Islet precursor cell (in vitro differentiated cells): ENCODE results near the gene RASAL1.
A peak's percentile ranks its signal among the peaks of the same experiment; 100 is the strongest.

Experiments used
- DNase-seq: peaks from one replicate; pipeline ENCODE4 v3.0.0-alpha.2; 2018

Gene RASAL1

DNA sequence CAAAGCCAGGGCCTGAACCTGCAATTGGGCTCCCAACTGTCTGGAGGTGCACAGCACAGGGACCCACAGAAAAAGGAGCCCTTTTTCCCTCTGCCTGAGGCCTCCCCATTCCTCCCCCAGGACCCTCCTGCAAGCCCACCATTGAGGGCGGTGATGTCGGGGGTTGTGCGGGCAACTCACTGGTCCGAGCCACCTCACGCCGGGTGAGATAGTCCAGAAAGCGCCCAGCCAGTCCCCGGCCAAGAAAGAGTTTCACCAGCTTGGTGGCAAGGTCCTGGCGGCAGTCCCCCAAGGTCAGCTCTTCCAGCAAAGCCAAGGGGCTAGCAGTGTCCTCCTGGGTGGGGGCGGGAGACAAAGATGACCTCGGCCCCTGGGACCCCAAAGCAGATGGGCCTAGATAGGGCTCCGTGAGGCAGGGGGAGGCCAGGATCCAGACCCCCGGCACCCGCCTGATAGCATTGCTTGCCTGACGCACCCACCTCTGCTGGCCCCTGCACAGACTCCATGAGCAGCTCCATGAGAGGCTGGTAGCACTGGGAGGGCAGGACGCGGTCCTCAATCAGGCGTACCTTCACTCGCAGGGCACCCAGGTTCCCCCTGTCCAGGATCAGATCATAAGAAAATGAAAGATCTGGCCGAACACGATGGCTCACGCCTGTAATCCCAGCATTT, 20.0 kb downstream of the RASAL1 start:
- DNase-seq = no peak

DNA sequence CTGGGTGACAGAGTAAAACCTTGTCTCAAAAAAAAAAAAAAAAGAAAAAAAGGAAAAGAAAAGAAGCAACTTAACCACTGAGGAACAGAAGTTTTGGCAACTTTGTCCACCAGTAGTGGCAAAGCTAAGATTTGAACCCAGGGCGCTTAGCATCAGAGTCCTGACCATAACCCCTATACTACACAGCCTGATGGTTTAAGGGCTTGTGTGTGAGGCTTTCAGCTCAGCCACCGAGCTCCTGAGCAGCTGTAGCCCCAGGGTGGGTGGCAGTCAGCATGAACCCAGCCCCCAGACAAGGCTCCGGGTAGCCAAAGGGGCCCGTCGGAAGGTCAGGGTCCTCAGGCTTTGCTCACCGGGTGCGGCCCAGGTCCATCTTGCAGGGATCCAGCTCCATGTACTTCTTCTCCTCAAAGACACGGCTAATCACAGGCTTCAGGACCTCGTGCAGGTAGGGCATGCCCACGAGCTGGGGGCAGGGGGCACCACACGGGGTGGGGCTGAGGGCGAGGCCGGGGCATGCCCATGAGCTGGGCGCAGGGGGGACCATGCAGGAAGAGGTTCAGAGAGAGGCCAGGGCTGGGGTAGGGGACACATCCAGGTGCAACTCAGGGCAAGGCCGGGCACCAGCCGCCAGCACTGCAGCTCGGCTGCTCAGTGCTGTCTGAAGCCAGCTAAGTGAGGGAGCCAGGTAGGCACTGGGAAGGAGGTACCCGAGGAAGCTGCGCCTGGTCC, 20.9 kb downstream of the RASAL1 start:
- DNase-seq = no peak

DNA sequence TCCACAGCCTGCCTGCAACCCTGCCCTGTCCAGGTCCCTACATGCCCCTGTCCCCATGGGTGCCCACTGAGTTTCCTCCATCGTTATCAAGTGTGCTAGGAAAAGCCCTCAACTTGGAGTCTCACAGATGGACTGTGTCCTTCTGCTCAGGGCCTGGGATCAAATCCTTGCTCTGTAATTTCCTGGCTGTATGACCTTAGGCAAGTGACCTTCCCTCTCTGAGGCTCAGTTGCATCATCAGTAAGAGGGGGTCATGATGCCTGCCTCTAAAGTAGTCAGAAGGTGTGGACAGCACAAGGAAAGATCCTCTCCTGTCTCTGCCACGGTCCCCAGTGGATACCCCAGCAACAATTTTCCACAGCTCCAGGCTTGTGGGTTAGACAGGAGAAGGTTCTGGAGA, 22.2 kb downstream of the RASAL1 start:
- DNase-seq = no peak

DNA sequence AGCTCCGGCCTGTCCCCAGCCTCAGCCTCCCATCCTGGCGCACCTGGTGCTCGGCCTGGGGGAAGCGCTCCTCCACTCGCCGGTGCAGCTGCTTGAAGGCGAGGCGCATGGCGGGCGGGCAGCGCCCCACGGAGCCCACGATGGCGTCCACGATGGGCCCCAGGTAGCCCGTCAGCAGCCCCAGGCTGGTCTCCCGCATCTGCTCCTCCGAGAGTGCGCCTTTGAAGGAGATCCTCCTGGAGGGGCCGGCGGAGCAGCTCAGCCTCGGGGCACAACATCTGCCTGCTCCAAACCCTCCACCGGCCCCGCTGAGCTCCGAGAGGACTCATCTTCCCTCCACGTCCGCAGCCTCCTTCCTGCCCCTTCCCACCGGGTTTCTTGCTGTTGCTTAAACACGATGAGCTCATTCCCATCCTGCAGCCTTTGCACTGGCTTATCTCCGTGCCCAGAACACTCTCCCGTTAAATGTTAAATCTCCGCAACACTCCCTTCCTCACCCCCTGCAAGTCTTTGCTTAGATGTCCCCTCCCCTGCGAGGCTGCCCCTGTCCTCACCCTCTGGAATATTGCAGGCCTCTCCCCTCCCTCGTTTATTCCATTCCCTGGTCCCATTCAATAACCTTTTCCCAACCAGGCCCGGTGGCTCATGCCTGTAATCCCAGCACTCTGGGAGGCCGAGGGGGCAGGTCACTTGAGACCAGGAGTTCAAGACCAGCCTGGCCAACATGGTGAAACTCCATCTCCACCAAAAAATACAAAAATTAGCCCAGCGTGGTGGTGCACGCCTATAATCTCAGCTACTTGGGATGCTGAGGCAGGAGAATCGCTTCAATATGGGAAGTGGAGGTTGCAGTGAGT, 23.3 kb downstream of the RASAL1 start:
- DNase-seq = no peak

DNA sequence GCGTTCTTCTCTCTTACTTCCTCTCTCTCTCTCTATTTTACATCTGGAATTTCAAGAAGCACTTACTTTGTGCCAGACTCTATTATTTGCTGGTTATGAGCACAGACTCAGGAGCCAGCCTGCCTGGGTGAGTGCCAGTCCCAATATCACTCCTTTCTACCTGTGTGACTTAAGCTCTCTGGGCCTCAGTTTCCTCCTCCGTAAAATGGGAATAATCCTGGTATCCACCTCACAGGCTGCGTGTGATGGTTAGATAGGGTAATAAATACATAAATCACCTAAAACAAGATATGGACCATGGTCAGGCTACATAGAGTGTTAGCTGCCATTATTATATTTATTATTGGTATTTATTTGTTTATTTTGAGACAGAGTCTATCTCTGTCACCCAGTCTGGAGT, 24.3 kb downstream of the RASAL1 start:
- DNase-seq = no peak

DNA sequence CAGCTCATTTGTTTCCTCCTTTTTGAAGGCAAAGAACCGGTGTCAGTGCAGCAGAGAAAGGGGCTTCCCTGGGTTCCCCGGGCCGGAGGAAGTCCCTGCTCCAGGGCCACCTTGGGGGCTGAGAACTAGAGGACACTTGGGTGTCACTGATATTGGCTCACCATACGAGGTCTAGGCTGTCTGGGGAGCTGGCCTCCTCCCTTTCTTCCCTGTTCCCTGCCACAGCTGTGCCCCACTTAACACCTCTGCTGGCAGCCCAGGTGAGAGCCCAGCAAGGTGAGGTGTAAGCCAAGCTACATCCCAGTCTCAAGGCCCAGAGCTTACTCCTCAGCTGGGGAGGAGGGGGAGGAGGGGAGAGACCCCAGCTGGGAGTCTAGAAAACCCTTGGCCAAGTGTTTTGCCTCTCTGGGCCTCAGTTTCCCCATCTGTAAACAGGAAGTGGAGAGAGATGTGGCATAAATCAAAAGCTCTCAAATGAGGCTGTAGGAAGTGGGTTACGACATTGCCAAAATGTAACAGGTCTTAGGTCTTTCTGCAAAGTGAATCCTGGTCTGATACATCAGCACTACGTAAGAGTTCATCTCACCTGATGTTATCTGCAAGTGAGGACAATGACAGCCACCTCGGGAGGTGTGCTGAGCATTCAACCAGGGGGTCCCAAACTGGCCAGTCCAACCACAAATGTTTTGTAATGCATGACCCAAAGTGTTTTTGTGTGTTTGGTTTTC, 25.5 kb downstream of the RASAL1 start:
- peak; percentile 52 for DNase-seq

DNA sequence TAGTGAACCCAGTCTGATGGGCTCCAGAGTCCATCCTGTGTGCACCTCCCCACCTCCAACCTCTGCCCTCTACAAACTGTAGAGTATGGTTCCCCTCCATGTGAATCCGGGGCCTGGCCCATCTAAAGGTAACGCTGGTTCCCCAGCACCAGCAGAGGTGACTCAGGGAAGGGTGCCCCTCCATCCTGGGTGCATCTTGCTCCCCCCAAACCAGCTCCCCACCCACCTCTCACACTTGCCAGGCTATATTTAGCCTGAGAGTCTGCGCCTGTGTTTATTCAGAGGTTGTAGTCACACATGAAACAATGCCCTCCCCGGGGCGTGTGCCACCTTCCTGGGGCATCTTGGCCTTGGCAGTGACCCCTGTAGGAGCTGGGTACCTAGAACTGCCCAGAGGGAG, 26.2 kb downstream of the RASAL1 start:
- no peak for DNase-seq

DNA sequence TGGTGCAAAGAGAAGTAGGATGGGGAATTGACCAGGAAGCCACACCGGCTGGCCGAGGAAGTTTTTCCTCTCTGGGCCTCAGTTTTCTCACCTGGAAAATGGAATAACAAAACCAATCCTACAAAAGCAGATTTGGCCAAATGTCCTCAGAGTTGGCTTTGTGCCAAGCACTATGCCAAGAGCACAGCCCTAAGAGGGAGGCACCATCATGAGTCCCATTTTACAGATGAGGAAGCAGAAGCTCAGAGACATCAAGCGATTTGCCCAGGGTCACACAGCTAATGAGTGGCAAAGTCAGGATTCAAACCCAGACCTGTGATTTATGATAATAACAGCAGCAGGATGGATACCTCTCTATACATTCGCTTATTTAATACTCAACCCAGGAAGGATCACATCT, 27.3 kb downstream of the RASAL1 start:
- DNase-seq = no peak

DNA sequence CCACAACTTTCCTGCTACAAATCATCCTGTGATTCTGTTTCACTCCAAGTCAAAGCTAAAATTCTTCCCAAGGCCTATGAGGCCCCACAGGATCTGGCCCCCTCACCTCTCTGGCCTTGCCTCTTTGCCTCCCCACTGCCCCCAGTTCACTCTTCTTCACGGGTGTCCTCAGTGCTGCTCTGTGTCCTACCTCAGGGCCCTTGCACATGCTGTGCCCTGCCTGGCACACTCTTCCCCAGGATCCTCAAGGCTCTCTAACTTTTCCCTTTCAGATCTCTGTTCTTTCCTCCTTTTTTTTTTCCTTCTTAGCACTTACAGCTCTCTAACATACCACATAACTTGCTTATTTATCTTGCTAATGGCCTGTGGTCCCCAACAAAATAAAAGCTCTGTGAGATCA, 29.2 kb downstream of the RASAL1 start:
- no peak for DNase-seq

DNA sequence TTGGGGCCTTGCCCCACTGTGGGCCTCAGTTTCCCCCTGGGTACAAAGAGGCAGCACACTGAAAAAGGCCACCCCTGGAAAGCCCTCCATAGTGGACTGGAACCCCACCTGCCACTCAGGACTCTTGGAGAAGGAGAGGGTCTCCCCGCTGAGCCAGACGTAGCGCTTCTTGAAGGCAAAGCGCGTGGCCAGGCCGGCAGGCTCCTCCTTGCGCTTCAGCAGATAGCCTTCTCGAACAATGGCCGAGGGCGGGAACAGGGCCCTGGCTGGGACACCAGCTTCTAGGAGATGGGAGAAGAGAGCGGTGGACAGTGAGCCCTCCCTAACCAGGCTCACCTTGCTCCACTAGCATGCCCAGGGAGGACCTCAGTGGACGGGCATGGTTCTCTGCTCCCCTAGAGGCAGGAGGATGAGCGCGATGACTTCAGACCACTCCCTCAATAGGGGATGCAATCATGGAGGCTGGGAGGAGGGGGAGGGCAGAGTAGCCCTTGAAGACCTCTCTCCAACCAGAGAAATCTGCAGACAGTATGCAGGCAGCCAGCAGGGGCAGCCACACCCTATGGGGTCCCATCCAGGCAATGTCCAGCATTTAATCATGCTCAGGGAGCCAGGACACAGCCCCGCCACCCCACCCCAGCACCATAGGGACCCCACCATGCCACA, 29.8 kb downstream of the RASAL1 start:
- DNase-seq = peak; percentile 56

DNA sequence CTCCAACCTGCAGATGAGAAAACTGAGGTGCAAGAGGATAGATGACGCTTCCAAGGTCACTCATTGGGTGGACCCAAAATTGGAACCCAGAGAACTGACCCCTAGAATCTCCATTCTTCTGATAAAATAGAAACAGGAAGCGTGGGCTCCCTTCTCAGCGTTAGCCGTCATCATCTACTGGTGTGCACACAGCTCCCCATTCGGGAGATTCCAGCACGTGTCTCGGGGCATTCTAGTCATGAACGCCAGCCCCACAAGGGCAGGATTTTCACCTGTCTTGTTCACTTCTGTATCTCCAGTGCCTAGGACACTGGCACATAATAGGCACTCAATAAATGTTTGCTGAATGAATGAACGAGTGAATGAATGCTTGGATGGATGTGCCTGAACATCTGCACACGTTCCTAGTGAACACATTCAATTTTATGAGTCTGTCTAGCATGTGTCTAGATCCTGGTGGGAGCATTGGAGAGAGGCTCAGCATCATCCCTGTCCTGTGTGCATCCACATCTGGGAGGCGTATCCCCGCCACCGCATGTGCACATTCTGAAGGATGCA, 30.5 kb downstream of the RASAL1 start:
- no peak for DNase-seq

DNA sequence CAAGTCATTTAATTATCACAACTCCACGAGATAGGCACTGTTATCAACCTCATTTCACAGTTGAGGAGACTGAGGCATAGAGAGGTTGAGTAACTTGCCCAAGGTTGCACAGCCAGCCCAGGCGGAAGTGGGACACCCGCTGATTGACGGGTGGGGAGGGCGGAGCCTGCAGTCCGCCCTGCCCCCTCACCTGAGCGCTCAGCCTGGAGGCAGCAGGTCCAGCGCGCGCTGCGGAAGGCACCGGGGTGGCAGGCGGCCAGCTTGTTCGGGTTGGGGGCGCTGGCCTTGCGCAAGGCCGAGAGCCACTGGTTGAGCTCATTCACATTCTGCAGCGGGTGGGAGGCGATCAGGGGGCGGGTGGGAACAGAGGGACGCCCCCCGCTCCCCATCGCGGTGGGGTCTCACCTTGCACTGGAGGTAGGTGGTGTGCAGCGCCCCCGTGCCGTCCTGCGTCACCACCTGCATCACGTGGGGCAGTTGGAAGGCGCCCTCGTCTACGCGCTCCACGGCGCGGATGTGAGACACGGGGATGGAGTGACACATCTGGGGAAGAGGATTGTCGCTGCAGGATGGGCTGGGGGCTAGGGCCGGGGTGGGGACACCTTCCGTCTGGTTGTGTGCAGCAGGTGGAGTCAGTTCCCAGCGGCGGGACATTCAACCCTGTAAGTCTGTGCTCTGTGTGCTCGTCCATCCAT, 31.7 kb downstream of the RASAL1 start:
- DNase-seq = peak; percentile 87

DNA sequence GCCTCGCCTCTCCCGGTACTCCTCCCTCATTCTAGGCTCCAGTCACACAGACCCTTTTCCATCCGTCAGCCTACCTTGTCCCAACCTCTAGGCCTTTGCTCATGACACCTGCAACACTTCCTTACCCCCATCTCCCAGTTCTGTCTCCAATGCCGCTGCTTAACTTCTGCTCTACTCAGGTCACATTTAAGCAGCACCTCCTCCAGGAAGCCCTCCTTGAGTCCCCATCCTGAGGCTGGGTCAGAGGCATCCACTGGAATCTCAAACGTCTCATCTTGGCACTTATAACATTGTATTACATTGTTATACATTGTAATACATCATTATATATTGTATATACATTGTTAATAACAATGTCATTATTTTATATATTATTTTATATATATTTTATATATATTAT, 32.8 kb downstream of the RASAL1 start:
- no peak for DNase-seq

DNA sequence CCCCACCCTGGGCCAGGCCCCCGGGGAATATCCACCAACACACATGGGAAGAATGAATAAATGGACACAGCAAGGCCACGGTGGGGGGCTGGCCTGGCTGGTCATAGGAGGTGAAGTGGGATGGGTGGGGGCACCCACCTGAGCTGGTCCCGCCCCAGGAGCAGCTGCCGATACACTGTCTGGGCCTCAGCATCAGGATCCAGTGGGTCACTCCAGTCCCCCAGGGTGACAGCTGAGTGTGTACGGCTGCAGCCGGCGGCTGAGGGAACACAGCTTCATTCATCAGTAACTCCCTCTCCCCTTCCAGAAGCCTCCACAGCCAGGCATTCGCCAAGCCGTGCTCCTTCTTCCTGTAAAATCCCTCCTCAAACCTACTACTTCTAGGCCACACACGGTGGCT, 33.8 kb downstream of the RASAL1 start:
- peak; percentile 56 for DNase-seq

DNA sequence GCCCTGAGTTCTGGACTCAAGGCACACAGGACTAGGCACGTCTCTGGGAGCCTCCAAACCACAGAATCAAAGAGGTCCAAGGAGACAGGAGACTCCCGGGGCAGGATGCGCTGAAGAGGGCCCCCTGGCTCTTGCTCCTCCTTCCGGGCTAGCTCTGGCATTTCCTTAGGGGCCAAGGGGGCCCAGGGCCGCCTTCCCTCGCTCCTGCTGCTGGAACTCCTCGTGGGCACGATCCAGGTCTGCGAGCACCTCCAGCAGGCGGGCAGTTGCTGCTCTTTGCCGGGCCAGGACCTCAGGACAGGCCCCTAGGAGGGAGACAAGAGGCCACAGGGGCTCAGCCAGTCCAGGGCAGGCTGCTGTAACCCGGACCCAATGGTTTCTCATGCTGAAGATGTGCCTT, 35.8 kb downstream of the RASAL1 start:
- DNase-seq = no peak

DNA sequence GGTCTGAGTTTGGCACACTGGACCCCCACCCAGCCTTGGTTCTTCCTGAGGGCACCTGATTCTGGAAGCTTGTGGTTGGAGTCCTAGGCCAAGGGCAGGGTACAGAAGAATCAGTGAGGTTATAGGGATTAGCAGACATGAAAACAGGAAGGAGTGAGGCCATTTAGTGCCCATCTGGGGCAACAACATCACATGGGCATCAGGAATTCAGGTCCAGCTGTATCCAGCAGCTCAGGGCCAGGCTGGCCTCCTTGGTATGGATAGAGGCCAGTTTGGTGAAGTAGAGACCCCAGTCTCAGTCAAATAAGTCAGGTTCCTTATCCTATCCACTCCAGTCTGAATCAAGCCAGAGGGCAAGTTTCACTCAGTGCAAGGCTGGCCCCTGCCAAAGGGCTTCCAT, 36.2 kb downstream of the RASAL1 start:
- DNase-seq = no peak

DNA sequence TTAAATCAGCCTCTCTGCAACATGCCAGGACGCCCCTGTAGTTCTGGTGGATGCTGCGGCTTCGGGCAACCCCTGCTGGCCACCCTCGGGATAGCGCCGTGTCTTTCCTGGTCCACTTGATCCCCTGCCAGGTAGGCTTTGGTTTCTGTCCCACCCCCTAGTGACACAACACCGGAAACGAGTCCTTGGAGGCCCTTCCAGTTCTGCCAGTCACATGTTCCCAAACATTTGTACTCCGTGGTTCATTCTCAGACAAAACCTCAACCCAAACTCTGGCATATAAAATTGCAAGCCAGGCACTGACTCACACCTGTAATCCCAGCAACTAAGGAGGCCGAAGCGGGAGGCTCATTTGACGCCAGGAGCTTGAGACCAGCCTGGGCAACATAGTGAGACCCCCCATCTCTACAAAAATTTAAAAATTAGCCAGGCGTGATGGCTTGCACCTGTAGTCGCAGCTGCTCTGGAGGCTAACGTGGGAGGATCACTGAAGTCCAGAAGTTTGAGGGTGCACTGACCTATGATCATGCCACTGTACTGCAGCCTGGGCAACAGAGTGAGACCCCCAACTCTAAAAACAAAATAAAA, 37.0 kb downstream of the RASAL1 start:
- DNase-seq = peak; percentile 96

DNA sequence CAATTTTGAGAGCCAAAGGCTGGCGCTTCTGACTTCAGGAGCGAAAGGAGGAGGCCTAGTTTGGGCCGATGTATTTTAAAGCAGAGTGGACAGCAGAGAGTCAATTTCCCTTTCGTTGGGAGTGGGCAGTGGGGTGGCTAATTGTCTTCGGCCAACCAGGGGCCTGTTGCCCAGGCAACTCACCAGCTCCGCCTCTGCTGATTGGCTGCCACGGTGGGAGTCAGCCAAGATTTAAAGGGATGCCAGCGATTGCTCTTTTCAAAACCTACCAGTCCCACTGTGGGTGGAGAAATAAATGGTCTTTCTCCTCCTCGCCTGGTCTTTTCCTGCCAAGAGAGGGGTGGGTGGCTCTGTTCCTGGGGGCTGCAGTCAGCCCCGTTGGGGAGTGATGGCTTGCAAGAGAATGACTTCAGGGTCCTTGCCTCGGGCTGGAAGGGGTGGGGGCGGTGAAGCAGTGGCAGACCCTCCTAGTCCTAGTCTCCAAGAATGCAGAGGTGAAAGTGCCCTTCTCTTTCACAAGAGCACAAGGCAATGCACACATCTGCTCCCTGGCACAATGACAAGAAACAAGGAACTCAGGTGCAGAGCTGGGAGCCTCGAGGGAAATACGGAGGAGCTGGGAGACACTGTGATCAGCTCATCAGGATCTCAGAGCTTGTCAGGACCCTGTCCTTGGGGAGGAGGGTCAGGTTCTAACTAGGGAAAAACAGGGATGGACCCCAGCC, 37.7 kb downstream of the RASAL1 start:
- peak; percentile 72 for DNase-seq

DNA sequence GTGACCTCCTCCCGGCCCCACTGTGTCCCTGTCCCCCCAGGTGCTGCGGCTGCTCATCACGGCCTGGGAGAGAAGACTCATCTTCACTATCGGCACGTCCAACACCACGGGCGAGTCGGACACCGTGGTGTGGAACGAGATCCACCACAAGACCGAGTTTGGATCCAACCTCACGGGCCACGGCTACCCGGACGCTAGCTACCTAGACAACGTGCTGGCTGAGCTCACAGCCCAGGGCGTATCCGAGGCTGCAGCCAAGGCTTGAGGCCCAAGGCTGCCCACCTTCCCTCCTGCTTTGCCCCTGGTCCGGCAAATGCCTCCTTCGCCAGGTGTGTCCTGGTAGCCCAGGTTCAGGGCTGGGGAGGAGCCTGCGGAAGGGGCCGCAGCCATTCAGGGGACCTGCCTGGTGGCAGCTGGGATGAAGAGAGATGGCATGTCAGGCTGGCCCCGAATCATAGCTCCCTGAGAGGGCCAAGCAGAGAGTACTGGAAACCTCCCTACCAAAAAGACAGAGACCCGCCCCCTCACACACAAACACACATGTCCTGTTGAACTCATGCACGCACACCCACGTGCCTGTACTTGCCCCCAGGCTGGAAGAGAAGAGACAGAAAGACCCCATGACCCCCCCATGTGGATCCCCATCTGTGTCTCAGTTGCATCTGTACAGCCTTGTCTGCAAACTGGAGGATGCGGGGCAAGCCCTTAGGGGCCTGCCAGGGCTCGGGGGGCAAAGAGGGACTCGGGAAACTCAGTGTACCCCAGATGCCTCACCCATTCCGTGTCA, 38.7 kb downstream of the RASAL1 start:
- no peak for DNase-seq

DNA sequence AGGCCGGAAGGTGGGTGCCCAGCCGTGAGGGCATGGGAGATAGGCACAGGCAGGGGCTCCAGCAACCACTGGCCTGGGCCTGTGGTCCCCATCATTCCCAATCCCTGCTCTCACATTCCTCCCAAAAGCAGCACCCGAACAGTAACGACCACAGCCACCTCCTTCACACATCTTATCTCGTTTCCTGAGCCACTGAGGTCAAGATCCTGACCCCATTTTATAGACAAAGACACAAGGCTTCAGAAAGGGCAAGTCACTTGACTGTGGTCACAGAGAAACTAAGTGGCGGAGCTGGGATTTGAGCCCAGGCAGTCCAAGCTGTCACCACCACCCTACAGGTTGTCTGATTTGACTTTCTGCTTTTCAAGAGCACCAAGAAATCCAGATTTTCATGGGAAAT, 40.2 kb downstream of the RASAL1 start:
- DNase-seq = no peak
